ENCODE data around the gene GMDS.

GMDS gene

DNA sequence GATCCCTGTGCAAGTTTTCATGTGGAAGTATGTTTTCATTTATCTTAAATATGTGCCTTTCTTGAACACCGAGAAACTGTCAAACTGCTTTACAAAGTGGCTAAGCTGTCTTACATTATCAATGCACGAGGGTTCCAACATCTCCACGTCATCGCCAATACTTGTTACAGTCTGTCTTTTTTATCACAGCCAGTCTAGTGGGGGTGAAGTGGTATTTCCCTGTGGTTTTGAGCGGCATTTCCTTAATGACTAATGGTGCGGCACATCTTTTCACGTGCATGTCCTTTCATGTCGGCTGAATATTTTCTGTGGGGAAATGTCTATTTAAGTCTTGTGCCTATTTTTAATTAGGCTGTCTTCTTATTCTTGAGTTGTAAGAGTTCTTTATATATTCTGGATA is 355.3 kb downstream of the GMDS start:
- H3K9me3 Mint-ChIP-seq: peaks cover 4% of the 10 kb centered on the region

DNA sequence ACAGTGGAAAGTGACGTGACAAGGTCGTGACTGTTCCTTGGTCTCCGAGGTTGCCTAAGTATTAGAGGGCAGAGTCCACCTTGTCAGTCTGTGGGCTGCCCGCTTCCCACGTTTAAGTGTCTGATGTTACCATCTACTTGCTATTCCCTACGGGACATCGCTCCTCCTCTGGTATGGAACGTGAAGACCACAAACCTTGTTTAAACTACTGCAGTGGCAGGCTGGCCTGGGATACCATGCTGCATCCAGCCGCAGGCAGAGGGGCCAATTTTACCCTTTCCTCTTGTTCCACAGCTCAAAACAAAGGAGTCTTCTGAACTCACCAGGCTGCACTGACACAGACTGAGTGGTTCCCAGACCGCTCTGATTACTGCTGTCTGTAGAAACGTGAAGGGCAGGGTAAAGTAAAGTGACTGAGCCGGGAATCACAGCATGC is 359.8 kb downstream of the GMDS start:
- no peak for ATAC-seq (replicated peaks; ENCODE audit: extremely low read depth, poor library complexity, severe bottlenecking)
- Mint-ChIP-seq H3K9me3 (peaks cover 4% of the 10 kb centered on the region), H3K27ac (ENCODE audit: low read depth) (no peak overlapping the region), H3K4me3 (no peak overlapping the region), H3K4me1 (no peaks in the 10 kb centered on the region), H3K36me3 (ENCODE audit: insufficient read depth) (no peaks in the 10 kb centered on the region), H3K27me3 (no peaks in the 10 kb centered on the region)
- DNase-seq (ENCODE audit: low spot score in 2 of 2): no peak

More for the DNA sequence above, 355.3 kb downstream of the GMDS start:
- H3K27ac Mint-ChIP-seq (ENCODE audit: low read depth): no peak overlapping the region
- ATAC-seq (replicated peaks; ENCODE audit: extremely low read depth, poor library complexity, severe bottlenecking) (no peak), DNase-seq (ENCODE audit: low spot score in 2 of 2) (no peak)
- no peak overlapping the region for H3K4me3 Mint-ChIP-seq
- H3K36me3 Mint-ChIP-seq (ENCODE audit: insufficient read depth): peaks cover 2% of the 10 kb centered on the region
- no peaks in the 10 kb centered on the region for H3K4me1 Mint-ChIP-seq
- no peaks in the 10 kb centered on the region for H3K27me3 Mint-ChIP-seq

DNA sequence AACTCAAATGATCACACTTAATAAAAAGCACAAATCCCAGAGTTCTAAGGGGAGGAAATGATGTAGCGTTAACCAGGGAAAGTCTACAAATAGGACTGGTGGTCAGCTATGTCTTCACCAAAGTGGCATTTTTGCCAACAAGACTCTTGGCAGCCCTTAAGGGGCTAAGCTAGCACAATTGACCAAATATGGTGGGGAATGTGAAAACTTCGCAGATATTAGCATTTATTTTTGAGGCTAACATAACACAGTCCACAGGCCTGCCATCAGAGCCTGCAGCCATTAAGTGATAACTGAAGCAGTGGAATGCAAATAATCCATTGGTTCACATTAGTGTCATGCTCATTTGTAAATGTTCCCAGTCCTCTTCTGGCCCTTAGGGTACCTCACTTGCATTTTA is 361.1 kb downstream of the GMDS start:
- no peak overlapping the region for H3K4me3 Mint-ChIP-seq
- no peak for ATAC-seq (replicated peaks; ENCODE audit: extremely low read depth, poor library complexity, severe bottlenecking)

DNA sequence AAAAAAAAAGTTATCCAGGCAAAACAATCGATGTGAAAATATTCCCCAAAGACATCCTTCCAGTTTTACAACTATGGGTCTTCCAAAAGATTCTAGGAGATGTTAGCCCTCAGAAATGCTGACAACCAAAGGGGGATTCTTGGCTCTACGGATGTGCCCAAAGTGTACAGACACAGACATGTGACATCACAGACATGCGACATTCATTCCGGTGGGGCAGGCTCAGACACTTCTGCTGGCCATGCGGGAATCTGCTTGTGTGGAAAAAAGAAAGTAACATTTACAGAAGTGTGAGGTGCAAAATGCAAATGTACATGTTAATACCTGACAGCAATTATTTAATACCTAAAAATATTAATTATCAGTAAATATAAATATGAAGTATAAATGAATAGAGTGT is 367.1 kb downstream of the GMDS start:
- Mint-ChIP-seq H3K9me3 (no peaks in the 10 kb centered on the region), H3K36me3 (ENCODE audit: insufficient read depth) (no peaks in the 10 kb centered on the region), H3K4me1 (no peaks in the 10 kb centered on the region), H3K27me3 (no peaks in the 10 kb centered on the region), H3K4me3 (no peak overlapping the region), H3K27ac (ENCODE audit: low read depth) (no peak overlapping the region)
- DNase-seq (ENCODE audit: low spot score in 2 of 2) (no peak), ATAC-seq (replicated peaks; ENCODE audit: extremely low read depth, poor library complexity, severe bottlenecking) (no peak)

More for the DNA sequence above, 361.1 kb downstream of the GMDS start:
- no peaks in the 10 kb centered on the region for H3K9me3 Mint-ChIP-seq
- H3K27ac Mint-ChIP-seq (ENCODE audit: low read depth): no peak overlapping the region
- DNase-seq (ENCODE audit: low spot score in 2 of 2): no peak
- no peaks in the 10 kb centered on the region for H3K4me1 Mint-ChIP-seq
- H3K27me3 Mint-ChIP-seq: no peaks in the 10 kb centered on the region
- H3K36me3 Mint-ChIP-seq (ENCODE audit: insufficient read depth): no peaks in the 10 kb centered on the region

DNA sequence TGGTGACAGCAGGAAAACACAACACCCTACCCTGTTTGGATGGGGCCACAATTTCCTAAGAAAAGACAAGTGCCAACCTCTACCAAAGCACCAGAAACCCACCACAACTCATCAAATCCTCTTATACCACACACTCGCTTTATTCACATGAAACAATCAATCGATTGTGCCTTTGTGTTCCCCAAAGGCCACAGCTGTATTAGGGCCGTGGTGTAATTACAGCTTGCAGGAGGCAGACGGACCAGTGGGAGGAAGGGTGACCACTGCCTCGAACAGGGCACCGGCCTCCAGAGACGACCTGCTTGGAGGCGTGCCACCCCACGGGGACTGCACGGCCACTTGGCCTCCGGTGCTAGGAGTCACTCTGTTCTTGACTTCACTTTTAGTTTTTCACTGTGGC is 371.6 kb downstream of the GMDS start:
- DNase-seq (ENCODE audit: low spot score in 2 of 2): no peak
- Mint-ChIP-seq H3K27me3 (no peaks in the 10 kb centered on the region), H3K4me3 (no peak overlapping the region), H3K27ac (ENCODE audit: low read depth) (no peak overlapping the region), H3K36me3 (ENCODE audit: insufficient read depth) (no peaks in the 10 kb centered on the region), H3K9me3 (no peaks in the 10 kb centered on the region), H3K4me1 (no peaks in the 10 kb centered on the region)
- ATAC-seq (replicated peaks; ENCODE audit: extremely low read depth, poor library complexity, severe bottlenecking): no peak

DNA sequence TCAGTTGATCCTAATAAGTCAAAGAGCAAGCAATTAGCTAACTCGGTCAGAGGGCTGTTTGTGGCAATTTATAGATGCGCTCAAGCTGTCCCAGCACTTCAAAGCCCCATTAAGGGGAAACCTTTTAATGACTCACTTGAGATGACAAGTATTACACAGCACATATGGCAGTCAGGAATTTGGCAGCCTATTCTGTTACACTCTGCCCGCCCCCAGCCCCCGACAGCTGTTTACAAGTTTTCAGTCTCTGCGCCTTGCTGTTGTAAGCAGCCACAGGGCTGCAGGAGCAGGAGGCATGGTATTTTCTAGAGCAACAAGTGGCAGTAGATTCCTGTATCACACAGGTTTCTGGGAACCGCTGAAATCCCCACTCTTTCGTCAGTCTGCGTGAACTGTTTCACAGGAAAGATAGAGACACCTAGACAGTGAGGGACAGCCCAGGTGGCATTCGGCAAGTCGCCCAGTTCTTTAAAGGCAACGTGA is 372.7 kb downstream of the GMDS start:
- no peak overlapping the region for H3K4me3 Mint-ChIP-seq
- no peak for ATAC-seq (replicated peaks; ENCODE audit: extremely low read depth, poor library complexity, severe bottlenecking)
- no peaks in the 10 kb centered on the region for H3K36me3 Mint-ChIP-seq (ENCODE audit: insufficient read depth)
- DNase-seq (ENCODE audit: low spot score in 2 of 2): no peak
- no peak overlapping the region for H3K27ac Mint-ChIP-seq (ENCODE audit: low read depth)
- H3K4me1 Mint-ChIP-seq: no peaks in the 10 kb centered on the region
- H3K9me3 Mint-ChIP-seq: no peaks in the 10 kb centered on the region
- H3K27me3 Mint-ChIP-seq: no peaks in the 10 kb centered on the region

DNA sequence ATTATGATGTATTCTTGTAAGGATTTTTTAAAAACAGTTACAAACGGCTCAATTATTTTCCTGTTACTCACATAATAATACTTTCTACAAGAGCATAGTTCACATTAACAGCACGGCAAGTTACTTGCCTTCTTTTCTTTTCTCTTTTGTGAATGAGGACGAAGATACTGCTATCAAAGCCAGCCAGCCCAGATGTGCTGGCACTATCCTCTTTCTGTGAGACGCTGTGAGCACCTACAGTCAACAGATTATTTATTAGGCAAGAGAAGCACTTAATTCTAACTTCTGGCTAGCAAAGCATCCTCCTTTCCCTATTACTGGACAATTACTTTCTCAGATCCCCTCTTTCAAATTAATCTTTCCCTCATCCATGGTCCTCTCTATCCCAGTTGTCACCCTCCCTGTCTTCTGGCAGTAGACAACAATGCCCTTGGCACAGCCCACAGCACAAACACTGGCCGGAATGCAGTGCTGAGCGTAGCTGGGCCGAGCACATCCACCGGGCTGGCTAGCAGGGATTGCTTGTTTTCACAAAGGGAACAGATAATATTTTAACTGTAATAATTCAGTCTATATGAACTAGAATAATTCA is 373.6 kb downstream of the GMDS start:
- Mint-ChIP-seq H3K27me3 (no peaks in the 10 kb centered on the region), H3K27ac (ENCODE audit: low read depth) (no peak overlapping the region), H3K4me3 (no peak overlapping the region), H3K36me3 (ENCODE audit: insufficient read depth) (no peaks in the 10 kb centered on the region), H3K9me3 (no peaks in the 10 kb centered on the region), H3K4me1 (no peaks in the 10 kb centered on the region)
- DNase-seq (ENCODE audit: low spot score in 2 of 2) (no peak), ATAC-seq (replicated peaks; ENCODE audit: extremely low read depth, poor library complexity, severe bottlenecking) (no peak)

DNA sequence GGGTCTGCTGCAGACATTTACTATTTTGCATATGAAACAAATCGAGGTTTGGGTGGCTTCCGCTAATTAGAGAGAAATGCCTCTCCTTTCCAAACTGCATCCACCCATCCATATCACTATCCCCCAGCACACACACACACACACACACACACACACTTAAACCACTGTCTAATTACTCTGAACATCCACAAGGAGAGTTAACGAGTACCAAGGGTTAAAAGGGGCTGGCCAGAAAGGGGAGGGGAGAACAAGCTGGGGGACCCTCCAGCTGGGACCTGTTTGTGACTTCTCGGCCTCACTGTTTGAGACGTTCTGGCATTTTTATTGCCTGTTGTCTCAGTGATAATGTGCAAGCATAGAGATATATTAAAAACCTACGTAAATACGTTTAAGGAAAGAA is 374.5 kb downstream of the GMDS start:
- no peak overlapping the region for H3K27ac Mint-ChIP-seq (ENCODE audit: low read depth)
- no peak overlapping the region for H3K4me3 Mint-ChIP-seq
- H3K27me3 Mint-ChIP-seq: no peaks in the 10 kb centered on the region
- ATAC-seq (replicated peaks; ENCODE audit: extremely low read depth, poor library complexity, severe bottlenecking): no peak
- no peaks in the 10 kb centered on the region for H3K36me3 Mint-ChIP-seq (ENCODE audit: insufficient read depth)
- H3K9me3 Mint-ChIP-seq: no peaks in the 10 kb centered on the region
- no peaks in the 10 kb centered on the region for H3K4me1 Mint-ChIP-seq
- no peak for DNase-seq (ENCODE audit: low spot score in 2 of 2)

DNA sequence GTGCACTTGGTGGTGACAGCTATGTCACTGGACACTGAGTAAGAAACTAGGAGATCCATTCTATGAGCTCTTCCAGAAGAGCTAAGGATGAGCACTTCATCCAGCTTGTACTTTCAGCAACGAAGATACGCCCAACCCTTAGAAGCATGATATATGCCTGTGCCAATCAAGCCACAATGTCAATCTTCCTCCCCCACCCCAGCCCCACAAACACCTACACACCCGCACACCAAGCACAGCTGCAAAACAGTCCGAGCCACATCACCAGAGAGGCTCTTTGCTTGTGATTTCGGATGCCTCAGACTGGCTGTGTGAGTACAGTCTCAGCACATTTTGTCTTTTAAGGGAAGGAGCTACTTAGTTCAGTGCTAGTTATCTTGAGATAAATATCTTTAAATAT is 375.2 kb downstream of the GMDS start:
- Mint-ChIP-seq H3K27ac (ENCODE audit: low read depth) (no peak overlapping the region), H3K9me3 (no peaks in the 10 kb centered on the region), H3K36me3 (ENCODE audit: insufficient read depth) (no peaks in the 10 kb centered on the region), H3K4me1 (no peaks in the 10 kb centered on the region), H3K4me3 (no peak overlapping the region), H3K27me3 (no peaks in the 10 kb centered on the region)
- DNase-seq (ENCODE audit: low spot score in 2 of 2) (no peak), ATAC-seq (replicated peaks; ENCODE audit: extremely low read depth, poor library complexity, severe bottlenecking) (no peak)

DNA sequence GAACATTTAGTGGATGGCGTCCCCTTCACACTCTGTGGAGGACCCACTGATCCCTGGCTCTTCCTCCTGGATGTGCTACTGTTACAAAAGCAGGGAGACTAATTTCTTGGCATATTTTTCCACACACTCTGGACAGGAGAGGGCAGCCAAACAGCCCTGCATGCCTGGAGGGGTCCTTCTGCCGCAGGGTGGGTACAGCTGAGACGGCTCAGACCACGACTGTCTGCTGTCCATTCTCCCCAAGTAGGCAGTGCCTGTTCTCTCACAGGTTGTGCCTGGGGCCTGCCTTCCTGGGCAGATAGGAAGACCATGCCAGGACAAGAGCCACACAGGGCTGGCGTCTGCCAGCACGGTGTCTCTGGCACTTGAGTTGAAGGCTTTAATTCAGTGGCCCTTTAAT is 375.6 kb downstream of the GMDS start:
- H3K36me3 Mint-ChIP-seq (ENCODE audit: insufficient read depth): no peaks in the 10 kb centered on the region
- no peaks in the 10 kb centered on the region for H3K9me3 Mint-ChIP-seq
- no peak overlapping the region for H3K4me3 Mint-ChIP-seq
- DNase-seq (ENCODE audit: low spot score in 2 of 2) (no peak), ATAC-seq (replicated peaks; ENCODE audit: extremely low read depth, poor library complexity, severe bottlenecking) (no peak)
- no peaks in the 10 kb centered on the region for H3K4me1 Mint-ChIP-seq
- no peaks in the 10 kb centered on the region for H3K27me3 Mint-ChIP-seq
- H3K27ac Mint-ChIP-seq (ENCODE audit: low read depth): no peak overlapping the region

DNA sequence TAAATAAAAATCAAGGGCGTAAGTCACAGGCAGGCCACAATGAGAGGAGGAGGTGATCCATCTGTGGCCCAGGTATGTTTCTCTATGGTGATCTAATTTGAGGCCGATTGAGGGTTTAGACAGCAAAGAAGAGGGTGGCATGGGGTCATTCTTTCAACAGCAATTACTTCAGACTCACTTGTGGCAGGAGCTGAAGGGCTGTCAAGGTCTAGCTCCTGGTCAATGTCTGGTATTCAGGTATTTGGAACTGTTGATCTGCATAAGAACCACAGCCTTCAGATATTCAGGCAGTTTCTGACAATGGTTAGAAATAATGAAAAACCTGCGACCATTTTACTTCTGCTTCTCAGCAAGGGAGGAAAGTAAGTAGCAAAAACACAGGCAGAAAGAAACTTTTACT is 376.1 kb downstream of the GMDS start:
- Mint-ChIP-seq H3K4me1 (no peaks in the 10 kb centered on the region), H3K27me3 (no peaks in the 10 kb centered on the region), H3K4me3 (no peak overlapping the region), H3K27ac (ENCODE audit: low read depth) (no peak overlapping the region), H3K36me3 (ENCODE audit: insufficient read depth) (no peaks in the 10 kb centered on the region), H3K9me3 (no peaks in the 10 kb centered on the region)
- ATAC-seq (replicated peaks; ENCODE audit: extremely low read depth, poor library complexity, severe bottlenecking): no peak
- DNase-seq (ENCODE audit: low spot score in 2 of 2): no peak

DNA sequence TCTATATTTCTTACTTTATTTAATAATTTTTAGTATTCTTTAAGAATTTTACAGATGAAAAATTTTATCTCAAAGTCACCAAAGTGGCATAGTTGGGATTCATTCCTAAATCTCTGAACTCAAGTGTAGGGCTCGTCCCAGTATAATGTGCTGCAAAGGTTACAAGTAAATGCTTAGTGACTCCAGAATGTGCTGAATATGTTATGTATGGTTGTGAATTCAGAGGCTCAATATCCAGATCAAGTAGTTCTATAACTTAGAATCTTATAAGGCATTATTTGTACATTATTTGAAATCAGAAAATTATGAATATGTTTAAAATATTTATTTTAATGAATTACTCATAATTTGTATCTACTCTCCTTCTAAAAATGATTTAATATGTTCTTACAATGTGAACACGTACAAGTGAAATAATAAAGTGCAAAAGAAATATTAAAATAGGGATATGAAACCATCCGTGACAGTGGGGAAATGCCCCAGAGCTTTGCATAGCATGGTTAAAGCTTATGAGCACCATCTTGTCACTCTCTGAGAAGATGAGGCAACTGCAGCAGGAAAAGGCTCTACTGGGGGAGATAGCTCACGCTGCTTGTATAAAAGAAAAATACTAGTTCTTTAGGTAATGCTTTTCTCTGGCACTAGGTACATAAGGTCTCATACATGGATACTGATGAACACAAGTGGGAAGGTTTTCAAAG is 376.7 kb downstream of the GMDS start:
- H3K4me1 Mint-ChIP-seq: no peaks in the 10 kb centered on the region
- DNase-seq (ENCODE audit: low spot score in 2 of 2) (no peak), ATAC-seq (replicated peaks; ENCODE audit: extremely low read depth, poor library complexity, severe bottlenecking) (no peak)
- H3K9me3 Mint-ChIP-seq: no peaks in the 10 kb centered on the region
- no peak overlapping the region for H3K4me3 Mint-ChIP-seq
- H3K27ac Mint-ChIP-seq (ENCODE audit: low read depth): no peak overlapping the region
- no peaks in the 10 kb centered on the region for H3K36me3 Mint-ChIP-seq (ENCODE audit: insufficient read depth)
- H3K27me3 Mint-ChIP-seq: no peaks in the 10 kb centered on the region

DNA sequence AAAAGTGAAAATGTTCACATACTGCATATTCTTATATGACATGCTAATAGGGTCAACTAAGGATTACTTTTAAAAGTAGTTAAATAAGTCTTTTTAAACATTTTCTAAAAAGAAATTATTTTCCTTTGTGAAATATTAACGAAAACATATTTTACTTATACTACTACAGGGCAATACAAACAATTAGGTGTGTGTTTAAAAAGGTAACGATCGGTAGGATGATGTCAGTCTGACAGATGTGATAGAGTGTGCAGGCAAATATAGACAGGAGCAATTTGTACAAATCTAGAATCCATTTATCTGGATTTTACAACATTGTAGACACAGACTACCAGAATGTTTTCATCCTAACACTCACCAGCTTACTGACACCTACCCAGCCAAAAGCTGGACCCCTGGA is 378.2 kb downstream of the GMDS start:
- no peak for ATAC-seq (replicated peaks; ENCODE audit: extremely low read depth, poor library complexity, severe bottlenecking)

More for the DNA sequence above, 378.2 kb downstream of the GMDS start:
- Mint-ChIP-seq H3K27ac (ENCODE audit: low read depth) (no peak overlapping the region), H3K4me1 (no peaks in the 10 kb centered on the region), H3K36me3 (ENCODE audit: insufficient read depth) (no peaks in the 10 kb centered on the region), H3K4me3 (no peak overlapping the region), H3K9me3 (no peaks in the 10 kb centered on the region), H3K27me3 (no peaks in the 10 kb centered on the region)
- DNase-seq (ENCODE audit: low spot score in 2 of 2): no peak
